ENCODE data around the gene PCSK5.
"Not testable (repeated sequence)": the region's sequence is repeated elsewhere in the genome, so short reads cannot be mapped to it uniquely, and the experiment has no call there.

PCSK5 gene

DNA sequence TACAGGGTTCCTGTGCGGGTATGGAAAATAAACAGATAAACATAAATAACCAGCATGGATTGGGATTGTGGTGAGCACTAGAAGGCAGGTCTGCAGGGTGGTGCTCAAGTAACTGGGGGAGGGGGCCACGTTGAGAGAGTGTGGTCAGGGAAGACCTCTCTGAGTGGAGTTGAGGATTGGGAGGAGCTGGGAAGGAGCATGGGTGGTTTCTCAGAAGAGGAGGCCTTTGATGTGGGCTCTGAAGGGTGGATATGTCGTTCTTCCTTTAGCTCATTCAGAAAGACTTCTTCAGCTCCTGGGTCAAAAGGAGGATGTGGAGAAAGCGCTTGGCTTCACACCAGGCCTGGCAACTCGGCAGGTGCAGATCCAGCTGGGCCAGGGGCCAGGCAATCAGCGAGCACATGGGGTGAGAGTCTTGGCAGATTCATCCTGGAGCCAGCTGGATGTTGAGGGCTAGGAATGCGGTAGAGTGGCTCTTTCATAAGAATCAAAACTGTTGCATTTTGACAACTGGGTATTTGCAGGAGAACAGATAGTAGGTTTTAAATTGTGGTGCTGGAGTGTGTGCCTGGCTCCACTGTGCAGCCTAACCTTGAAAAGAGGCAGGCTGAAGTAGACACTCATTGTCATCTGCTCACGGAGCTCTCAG lies 71.7 kb downstream of the PCSK5 start:
- Histone ChIP-seq H2BK15ac (ENCODE audit: low read depth, poor library complexity, severe bottlenecking) (no peak overlapping the region), H3K27ac (ENCODE audit: low read length, poor library complexity, severe bottlenecking) (no peak overlapping the region), H2BK12ac (ENCODE audit: low read length in 2 of 2) (no peak overlapping the region), H3K36me3 (ENCODE audit: control insufficient read depth in 1 of 2, insufficient read depth in 2 of 2, low read depth in 1 of 2, low read length in 2 of 2) (no peaks in the 10 kb centered on the region), H3K27me3 (ENCODE audit: control insufficient read depth in 1 of 2, insufficient read depth in 1 of 2, low read length in 2 of 2) (no peaks in the 10 kb centered on the region), H4K91ac (ENCODE audit: low read length) (no peak overlapping the region), H2BK120ac (ENCODE audit: low read depth, low read length) (no peak overlapping the region), H3K79me1 (replicated peaks; ENCODE audit: low read length, poor library complexity, severe bottlenecking) (no peaks in the 10 kb centered on the region), H3K9ac (ENCODE audit: low read length) (no peak overlapping the region), H3K4ac (ENCODE audit: low read depth in 1 of 2, low read length in 2 of 2) (no peak overlapping the region), H3K23ac (ENCODE audit: low read length in 2 of 2) (no peak overlapping the region), H2AK5ac (ENCODE audit: low read length, severe bottlenecking) (no peak overlapping the region), H3K4me3 (ENCODE audit: insufficient read depth in 1 of 2, low read depth in 1 of 2, low read length in 2 of 2) (no peak overlapping the region), H4K8ac (ENCODE audit: low read length) (no peak overlapping the region), H3K18ac (ENCODE audit: low read depth in 1 of 2, low read length in 2 of 2) (no peak overlapping the region), H3K9me3 (ENCODE audit: control insufficient read depth, low read length) (no peaks in the 10 kb centered on the region), H3K4me2 (ENCODE audit: low read length, poor library complexity, severe bottlenecking) (no peak overlapping the region), H2AFZ (ENCODE audit: low read depth, low read length) (no peak overlapping the region), H2BK5ac (ENCODE audit: low read depth, low read length, poor library complexity, severe bottlenecking) (no peak overlapping the region), H3K4me1 (ENCODE audit: control insufficient read depth, insufficient read depth, low read depth, low read length) (peaks cover 3% of the 10 kb centered on the region), H3K14ac (ENCODE audit: low read length in 2 of 2) (no peak overlapping the region)
- DNase-seq: no peak
- 91% methylated on average over 8 of the region's 8 CpGs for WGBS

DNA sequence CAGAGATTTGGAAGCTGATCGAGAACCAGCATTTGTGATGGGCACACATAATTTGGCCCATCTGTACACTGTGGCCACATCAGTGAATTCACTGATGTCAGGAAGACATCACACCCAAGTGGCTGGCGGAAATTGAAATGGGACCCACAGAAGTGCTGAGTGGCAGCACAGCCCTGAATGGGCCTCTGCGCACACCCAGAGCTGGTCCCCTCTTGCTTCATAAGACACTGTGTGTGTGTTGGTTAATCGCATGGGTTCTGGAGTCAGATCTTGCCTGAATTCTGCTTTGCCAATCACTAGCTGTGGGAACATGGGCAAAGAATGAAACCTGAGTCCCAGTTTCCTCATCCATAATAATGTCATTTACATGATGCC lies 72.2 kb downstream of the PCSK5 start:
- Histone ChIP-seq H3K4me1 (ENCODE audit: control insufficient read depth, insufficient read depth, low read depth, low read length) (peaks cover 3% of the 10 kb centered on the region), H2BK12ac (ENCODE audit: low read length in 2 of 2) (no peak overlapping the region), H3K9ac (ENCODE audit: low read length) (no peak overlapping the region), H3K9me3 (ENCODE audit: control insufficient read depth, low read length) (no peaks in the 10 kb centered on the region), H2BK15ac (ENCODE audit: low read depth, poor library complexity, severe bottlenecking) (no peak overlapping the region), H2BK5ac (ENCODE audit: low read depth, low read length, poor library complexity, severe bottlenecking) (no peak overlapping the region), H3K4me3 (ENCODE audit: insufficient read depth in 1 of 2, low read depth in 1 of 2, low read length in 2 of 2) (no peak overlapping the region), H3K27ac (ENCODE audit: low read length, poor library complexity, severe bottlenecking) (no peak overlapping the region), H3K23ac (ENCODE audit: low read length in 2 of 2) (no peak overlapping the region), H3K79me1 (replicated peaks; ENCODE audit: low read length, poor library complexity, severe bottlenecking) (no peaks in the 10 kb centered on the region), H3K4me2 (ENCODE audit: low read length, poor library complexity, severe bottlenecking) (no peak overlapping the region), H4K91ac (ENCODE audit: low read length) (no peak overlapping the region), H4K8ac (ENCODE audit: low read length) (no peak overlapping the region), H3K14ac (ENCODE audit: low read length in 2 of 2) (no peak overlapping the region), H2AFZ (ENCODE audit: low read depth, low read length) (no peak overlapping the region), H3K27me3 (ENCODE audit: control insufficient read depth in 1 of 2, insufficient read depth in 1 of 2, low read length in 2 of 2) (no peaks in the 10 kb centered on the region), H2BK120ac (ENCODE audit: low read depth, low read length) (no peak overlapping the region), H3K4ac (ENCODE audit: low read depth in 1 of 2, low read length in 2 of 2) (no peak overlapping the region), H3K18ac (ENCODE audit: low read depth in 1 of 2, low read length in 2 of 2) (no peak overlapping the region), H3K36me3 (ENCODE audit: control insufficient read depth in 1 of 2, insufficient read depth in 2 of 2, low read depth in 1 of 2, low read length in 2 of 2) (no peaks in the 10 kb centered on the region), H2AK5ac (ENCODE audit: low read length, severe bottlenecking) (no peak overlapping the region)
- no peak for DNase-seq
- WGBS: 99% methylated on average over 4 of the region's 4 CpGs

GRCh38 chr9:75963321-75963720 lies 72.8 kb downstream of the PCSK5 start:
- not testable (repeated sequence) for H3K4me3 ChIP-seq (ENCODE audit: insufficient read depth in 1 of 2, low read depth in 1 of 2, low read length in 2 of 2); H3K9ac ChIP-seq (ENCODE audit: low read length); H3K23ac ChIP-seq (ENCODE audit: low read length in 2 of 2); H2BK5ac ChIP-seq (ENCODE audit: low read depth, low read length, poor library complexity, severe bottlenecking); H3K9me3 ChIP-seq (ENCODE audit: control insufficient read depth, low read length); DNase-seq; H4K91ac ChIP-seq (ENCODE audit: low read length); H3K14ac ChIP-seq (ENCODE audit: low read length in 2 of 2); H4K8ac ChIP-seq (ENCODE audit: low read length); H2AFZ ChIP-seq (ENCODE audit: low read depth, low read length); H3K4me1 ChIP-seq (ENCODE audit: control insufficient read depth, insufficient read depth, low read depth, low read length); H3K4me2 ChIP-seq (ENCODE audit: low read length, poor library complexity, severe bottlenecking); H2BK12ac ChIP-seq (ENCODE audit: low read length in 2 of 2); H2BK120ac ChIP-seq (ENCODE audit: low read depth, low read length); H3K27ac ChIP-seq (ENCODE audit: low read length, poor library complexity, severe bottlenecking); H3K27me3 ChIP-seq (ENCODE audit: control insufficient read depth in 1 of 2, insufficient read depth in 1 of 2, low read length in 2 of 2); H3K36me3 ChIP-seq (ENCODE audit: control insufficient read depth in 1 of 2, insufficient read depth in 2 of 2, low read depth in 1 of 2, low read length in 2 of 2); H2BK15ac ChIP-seq (ENCODE audit: low read depth, poor library complexity, severe bottlenecking); H2AK5ac ChIP-seq (ENCODE audit: low read length, severe bottlenecking); H3K79me1 ChIP-seq (replicated peaks; ENCODE audit: low read length, poor library complexity, severe bottlenecking); H3K18ac ChIP-seq (ENCODE audit: low read depth in 1 of 2, low read length in 2 of 2); H3K4ac ChIP-seq (ENCODE audit: low read depth in 1 of 2, low read length in 2 of 2)
- WGBS: 96% methylated on average over 9 of the region's 9 CpGs

GRCh38 chr9:75964427-75964826 lies 74.0 kb downstream of the PCSK5 start:
- Histone ChIP-seq H3K14ac (ENCODE audit: low read length in 2 of 2) (no peak overlapping the region), H2BK5ac (ENCODE audit: low read depth, low read length, poor library complexity, severe bottlenecking) (no peak overlapping the region), H3K23ac (ENCODE audit: low read length in 2 of 2) (no peak overlapping the region), H2AK5ac (ENCODE audit: low read length, severe bottlenecking) (no peak overlapping the region), H2BK15ac (ENCODE audit: low read depth, poor library complexity, severe bottlenecking) (no peak overlapping the region), H3K18ac (ENCODE audit: low read depth in 1 of 2, low read length in 2 of 2) (no peak overlapping the region), H3K4ac (ENCODE audit: low read depth in 1 of 2, low read length in 2 of 2) (no peak overlapping the region), H3K27me3 (ENCODE audit: control insufficient read depth in 1 of 2, insufficient read depth in 1 of 2, low read length in 2 of 2) (no peaks in the 10 kb centered on the region), H2BK12ac (ENCODE audit: low read length in 2 of 2) (no peak overlapping the region), H2BK120ac (ENCODE audit: low read depth, low read length) (no peak overlapping the region), H3K4me1 (ENCODE audit: control insufficient read depth, insufficient read depth, low read depth, low read length) (peaks cover 3% of the 10 kb centered on the region), H4K91ac (ENCODE audit: low read length) (no peak overlapping the region), H3K9me3 (ENCODE audit: control insufficient read depth, low read length) (no peaks in the 10 kb centered on the region), H3K27ac (ENCODE audit: low read length, poor library complexity, severe bottlenecking) (no peak overlapping the region), H3K4me3 (ENCODE audit: insufficient read depth in 1 of 2, low read depth in 1 of 2, low read length in 2 of 2) (no peak overlapping the region), H2AFZ (ENCODE audit: low read depth, low read length) (no peak overlapping the region), H3K36me3 (ENCODE audit: control insufficient read depth in 1 of 2, insufficient read depth in 2 of 2, low read depth in 1 of 2, low read length in 2 of 2) (no peaks in the 10 kb centered on the region), H3K79me1 (replicated peaks; ENCODE audit: low read length, poor library complexity, severe bottlenecking) (no peaks in the 10 kb centered on the region), H3K9ac (ENCODE audit: low read length) (no peak overlapping the region), H3K4me2 (ENCODE audit: low read length, poor library complexity, severe bottlenecking) (no peak overlapping the region), H4K8ac (ENCODE audit: low read length) (no peak overlapping the region)
- 94% methylated on average over 3 of the region's 4 CpGs for WGBS
- no peak for DNase-seq
